Measurements from ENCODE around the gene ZNF770.

GRCh38 chr15:34941185-34941698 lies 46.8 kb downstream of the ZNF770 start:
- TF ChIP-seq, protein P1, sequence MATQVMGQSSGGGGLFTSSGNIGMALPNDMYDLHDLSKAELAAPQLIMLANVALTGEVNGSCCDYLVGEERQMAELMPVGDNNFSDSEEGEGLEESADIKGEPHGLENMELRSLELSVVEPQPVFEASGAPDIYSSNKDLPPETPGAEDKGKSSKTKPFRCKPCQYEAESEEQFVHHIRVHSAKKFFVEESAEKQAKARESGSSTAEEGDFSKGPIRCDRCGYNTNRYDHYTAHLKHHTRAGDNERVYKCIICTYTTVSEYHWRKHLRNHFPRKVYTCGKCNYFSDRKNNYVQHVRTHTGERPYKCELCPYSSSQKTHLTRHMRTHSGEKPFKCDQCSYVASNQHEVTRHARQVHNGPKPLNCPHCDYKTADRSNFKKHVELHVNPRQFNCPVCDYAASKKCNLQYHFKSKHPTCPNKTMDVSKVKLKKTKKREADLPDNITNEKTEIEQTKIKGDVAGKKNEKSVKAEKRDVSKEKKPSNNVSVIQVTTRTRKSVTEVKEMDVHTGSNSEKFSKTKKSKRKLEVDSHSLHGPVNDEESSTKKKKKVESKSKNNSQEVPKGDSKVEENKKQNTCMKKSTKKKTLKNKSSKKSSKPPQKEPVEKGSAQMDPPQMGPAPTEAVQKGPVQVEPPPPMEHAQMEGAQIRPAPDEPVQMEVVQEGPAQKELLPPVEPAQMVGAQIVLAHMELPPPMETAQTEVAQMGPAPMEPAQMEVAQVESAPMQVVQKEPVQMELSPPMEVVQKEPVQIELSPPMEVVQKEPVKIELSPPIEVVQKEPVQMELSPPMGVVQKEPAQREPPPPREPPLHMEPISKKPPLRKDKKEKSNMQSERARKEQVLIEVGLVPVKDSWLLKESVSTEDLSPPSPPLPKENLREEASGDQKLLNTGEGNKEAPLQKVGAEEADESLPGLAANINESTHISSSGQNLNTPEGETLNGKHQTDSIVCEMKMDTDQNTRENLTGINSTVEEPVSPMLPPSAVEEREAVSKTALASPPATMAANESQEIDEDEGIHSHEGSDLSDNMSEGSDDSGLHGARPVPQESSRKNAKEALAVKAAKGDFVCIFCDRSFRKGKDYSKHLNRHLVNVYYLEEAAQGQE (IDR thresholded peaks at IDR 0.05; ENCODE audit: insufficient replicate concordance, low read depth), result no peak
- no peak for TF ChIP-seq POLR2AphosphoS5 (IDR thresholded peaks at IDR 0.05; ENCODE audit: low read depth)
- TF ChIP-seq CTCF (IDR thresholded peaks at IDR 0.05; ENCODE audit: insufficient read depth, low read length), result no peak
- TF ChIP-seq GABPA (IDR thresholded peaks at IDR 0.05; ENCODE audit: low read depth), result no peak
- TF ChIP-seq SPI1 (IDR thresholded peaks at IDR 0.05; ENCODE audit: borderline replicate concordance, low read depth), result no peak

Measured in HL-60 (cell line).